Measurements from ENCODE around the gene RASGRP4.
"Not testable (repeated sequence)": the region's sequence is repeated elsewhere in the genome, so short reads cannot be mapped to it uniquely, and the experiment has no call there.

The RASGRP4 gene

DNA sequence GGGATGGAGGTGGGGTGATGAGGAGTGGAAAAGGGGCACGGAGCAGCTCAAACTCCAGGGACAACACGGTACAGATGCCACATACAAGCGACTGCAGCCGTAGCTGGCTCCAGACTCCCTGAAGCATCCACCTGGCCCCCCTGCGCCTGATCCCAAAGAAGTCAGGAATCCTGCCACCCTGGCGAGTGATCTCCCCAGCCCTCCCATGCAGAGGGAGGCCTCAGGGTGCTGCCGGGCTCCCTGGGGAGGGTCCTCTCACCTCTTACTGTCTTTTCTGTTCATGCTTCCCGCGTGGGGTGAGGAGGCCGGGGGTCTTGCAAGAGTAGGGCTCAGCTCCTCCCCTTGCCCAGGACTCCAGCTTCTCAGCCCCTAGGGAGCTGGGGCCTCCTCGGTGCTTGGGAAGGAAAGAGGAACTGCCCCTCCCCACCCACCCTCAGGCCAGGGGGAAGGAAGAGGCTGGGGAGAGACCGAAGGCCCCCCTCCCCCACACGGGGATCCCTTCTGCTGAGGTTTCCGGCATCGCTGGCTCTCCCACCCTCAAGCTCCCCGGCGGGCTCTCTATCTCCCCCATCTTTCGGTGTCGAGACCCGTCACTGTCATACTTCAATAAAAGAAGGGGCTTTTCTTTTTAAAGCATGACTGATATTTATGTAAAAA lies at the start of gene RASGRP4:
Gene RASGRP4 (minus strand): TSS at position 410 of the 657 bp plus-strand sequence. CDS start 128 bp downstream, at position 282.
- DNase-seq = no peak

- no peak for DNase-seq
Measured at GRCh38 chr19:38475176-38475575, 49.2 kb upstream of the RASGRP4 start.

DNA sequence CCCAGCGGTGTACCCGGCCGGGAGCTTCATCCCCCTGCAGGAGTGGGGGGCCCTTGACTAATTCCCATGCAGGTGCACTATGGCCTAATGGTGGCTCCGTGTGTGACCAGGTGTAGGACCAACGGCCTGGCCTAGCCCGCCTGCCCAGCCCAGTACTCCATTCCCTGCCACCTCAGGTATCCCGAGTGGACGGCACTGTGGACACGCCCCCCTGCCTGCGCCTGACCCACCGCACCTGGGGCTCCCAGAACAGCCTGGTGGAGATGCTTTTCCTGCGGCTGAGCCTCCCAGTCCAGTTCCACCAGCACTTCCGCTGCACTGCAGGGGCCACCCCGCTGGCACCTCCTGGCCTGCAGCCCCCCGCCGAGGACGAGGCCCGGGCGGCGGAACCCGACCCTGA lies 47.2 kb upstream of the RASGRP4 start:
- DNase-seq = no peak

DNA sequence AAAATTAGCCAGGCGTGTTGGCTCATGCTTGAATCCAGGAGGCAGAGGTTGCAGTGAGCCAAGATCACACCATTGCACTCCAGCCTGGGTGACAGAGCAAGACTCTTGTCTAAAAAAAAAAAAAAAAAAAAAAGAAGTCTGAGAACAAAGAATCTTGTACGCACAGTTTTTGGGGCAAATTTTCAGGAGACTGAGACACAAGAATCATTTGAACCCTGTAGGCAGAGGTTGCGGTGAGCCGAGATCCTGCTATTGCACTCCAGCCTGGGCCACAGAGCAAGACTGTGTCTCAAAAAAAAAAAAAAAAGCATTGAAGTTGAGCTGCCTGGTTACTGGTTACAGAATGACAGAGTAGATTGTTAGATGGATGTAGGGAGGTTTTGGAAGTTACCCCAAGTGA lies 46.7 kb upstream of the RASGRP4 start:
- not testable (repeated sequence) for DNase-seq

DNA sequence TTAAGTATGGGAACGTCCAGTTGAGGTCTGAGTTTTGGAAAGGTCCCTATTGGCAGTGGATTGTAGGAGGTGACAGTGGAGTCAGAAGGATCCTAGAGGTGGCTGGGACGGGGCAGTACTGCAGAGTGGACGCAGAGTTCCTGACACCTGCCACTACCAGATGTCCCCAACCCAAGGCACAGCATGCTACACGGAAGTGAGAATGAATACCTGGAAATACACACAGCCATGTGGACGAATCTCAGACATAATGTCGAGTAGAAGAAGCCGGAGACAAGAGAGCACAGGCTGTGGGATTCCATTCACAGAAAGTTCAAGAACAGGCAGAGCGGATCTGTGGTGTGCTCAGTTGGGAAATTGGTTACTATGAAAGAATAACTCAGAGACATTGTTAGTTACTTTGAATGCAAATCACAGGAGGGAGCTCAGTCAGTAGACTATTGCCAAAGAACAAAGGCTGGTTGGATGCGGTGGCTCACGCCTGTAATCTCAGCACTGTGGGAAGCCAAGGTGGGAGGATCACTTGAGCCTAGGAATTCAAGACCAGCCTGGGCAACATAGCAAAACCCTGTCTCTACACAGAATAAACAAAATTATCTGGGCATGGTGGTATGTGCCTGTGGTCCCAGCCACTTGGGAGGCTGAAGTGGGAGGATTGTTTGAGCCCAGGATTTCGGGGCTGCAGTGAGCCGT lies 44.9 kb upstream of the RASGRP4 start:
- DNase-seq = no peak

DNA sequence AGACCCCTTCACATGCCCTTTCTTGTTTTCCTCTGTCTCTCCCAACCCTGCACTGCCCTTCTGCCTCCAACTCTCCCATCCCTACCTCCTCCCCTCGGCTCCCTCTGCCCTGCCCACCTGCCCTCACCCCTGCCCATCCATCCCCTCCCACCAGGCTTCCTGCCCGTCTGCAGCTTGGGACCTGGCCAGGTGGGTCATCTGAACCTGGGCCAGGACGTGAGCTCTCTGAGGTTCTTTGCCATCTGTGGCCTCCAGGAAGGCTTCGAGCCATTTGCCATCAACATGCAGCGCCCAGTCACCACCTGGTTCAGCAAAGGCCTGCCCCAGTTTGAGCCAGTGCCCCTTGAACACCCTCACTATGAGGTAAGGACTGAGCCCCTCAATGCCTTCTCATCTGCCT lies 43.1 kb upstream of the RASGRP4 start:
- no peak for DNase-seq

DNA sequence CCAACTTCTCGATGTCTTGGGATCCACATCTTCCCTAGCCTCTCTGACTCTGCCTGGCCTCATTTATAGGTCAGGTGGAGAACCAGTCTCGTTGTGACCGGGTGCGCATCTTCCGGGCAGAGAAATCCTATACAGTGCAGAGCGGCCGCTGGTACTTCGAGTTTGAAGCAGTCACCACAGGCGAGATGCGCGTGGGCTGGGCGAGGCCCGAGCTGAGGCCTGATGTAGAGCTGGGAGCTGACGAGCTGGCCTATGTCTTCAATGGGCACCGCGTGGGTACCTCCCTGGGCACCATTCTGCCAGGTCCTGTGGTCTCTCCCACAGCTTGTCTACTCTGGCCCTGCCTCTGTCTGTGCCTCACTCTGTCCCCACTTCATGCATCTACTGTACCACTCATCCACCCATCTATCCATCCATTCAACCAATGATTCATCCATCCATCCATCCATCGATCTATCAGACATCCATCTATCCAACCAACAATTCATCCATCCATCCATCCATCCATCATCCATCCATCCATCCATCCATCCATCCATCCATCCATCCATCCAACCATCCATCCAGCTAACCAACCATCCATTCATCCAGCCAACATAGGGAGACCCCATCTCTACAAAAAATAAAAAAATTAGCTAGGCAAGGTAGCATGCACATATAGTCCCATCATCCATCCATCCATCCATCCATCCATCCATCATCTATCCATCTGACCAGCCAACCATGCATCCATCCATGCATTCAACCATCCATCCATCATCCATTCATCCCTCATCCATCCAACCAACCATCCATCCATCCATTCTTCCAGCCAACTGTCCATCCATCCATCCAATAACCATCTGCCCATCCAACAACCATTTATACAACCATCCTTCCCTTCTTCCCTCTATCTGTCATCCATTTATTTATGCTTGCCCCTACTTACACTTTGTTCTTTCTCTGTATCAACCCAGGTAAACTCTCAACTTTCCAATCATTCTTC lies 41.8 kb upstream of the RASGRP4 start:
- no peak for DNase-seq

DNA sequence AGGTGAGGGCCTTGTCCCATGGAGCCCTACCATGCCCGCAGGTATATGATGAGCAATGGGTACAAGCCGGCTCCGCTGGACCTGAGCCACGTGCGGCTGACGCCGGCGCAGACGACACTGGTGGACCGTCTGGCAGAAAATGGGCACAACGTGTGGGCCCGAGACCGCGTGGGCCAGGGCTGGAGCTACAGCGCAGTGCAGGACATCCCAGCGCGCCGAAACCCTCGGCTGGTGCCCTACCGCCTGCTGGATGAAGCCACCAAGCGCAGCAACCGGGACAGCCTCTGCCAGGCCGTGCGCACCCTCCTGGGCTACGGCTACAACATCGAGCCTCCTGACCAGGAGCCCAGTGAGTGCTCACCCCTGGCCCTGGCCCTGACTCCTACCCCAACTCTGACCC lies 40.0 kb upstream of the RASGRP4 start:
- no peak for DNase-seq

DNA sequence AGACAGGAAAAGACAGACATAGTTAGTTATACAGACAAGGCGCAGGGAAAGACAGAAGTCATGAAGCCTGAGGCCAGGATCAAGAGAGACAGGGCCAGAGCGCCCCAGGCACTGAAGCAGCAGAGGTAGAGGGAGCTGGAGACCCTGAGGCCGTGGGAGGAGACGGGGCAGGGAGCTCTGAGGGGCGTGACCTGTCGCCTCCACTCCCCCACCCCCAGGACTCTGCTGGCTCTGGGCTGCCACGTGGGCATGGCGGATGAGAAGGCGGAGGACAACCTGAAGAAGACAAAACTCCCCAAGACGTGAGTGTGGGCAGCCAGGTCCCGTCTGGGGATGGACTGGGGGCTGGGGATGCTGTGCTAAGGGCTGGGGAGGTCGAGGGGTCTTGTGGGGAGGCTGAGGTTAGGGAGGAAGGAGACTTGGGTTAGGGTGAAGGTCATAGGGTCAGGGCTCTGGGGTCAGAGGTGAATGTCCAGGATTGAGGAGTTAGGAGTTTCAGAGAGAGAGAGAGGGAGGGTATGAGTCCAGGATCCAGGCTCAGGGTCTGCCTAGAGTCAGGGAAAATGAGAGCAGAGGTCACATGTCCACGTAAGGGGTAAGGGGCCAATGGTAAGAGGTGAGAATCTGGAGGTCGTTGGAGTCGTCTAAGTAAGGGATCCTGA lies 38.5 kb upstream of the RASGRP4 start:
- DNase-seq = no peak

GRCh38 chr19:38463365-38463764 lies 37.3 kb upstream of the RASGRP4 start:
- DNase-seq = no peak

- DNase-seq = no peak
Measured at GRCh38 chr19:38458991-38459390, 33.0 kb upstream of the RASGRP4 start.

- no peak for DNase-seq
Measured at GRCh38 chr19:38457690-38458405, 31.8 kb upstream of the RASGRP4 start.

DNA sequence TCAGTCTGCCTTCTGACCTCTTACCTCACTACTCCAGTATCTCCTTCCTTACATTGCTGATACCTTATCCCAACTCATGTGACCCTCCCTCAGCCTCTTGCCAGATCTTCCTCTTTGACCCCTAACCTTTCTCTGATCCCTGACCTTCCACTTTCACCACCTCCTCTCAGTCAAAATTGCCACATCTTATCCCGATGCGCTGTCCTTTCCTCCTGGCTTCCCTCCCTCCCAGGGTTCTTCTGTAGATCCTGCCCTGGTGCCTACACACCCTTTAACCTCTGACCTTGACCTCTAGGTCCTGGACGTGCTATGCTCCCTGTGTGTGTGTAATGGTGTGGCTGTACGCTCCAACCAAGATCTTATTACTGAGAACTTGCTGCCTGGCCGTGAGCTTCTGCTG lies 31.2 kb upstream of the RASGRP4 start:
- no peak for DNase-seq

DNA sequence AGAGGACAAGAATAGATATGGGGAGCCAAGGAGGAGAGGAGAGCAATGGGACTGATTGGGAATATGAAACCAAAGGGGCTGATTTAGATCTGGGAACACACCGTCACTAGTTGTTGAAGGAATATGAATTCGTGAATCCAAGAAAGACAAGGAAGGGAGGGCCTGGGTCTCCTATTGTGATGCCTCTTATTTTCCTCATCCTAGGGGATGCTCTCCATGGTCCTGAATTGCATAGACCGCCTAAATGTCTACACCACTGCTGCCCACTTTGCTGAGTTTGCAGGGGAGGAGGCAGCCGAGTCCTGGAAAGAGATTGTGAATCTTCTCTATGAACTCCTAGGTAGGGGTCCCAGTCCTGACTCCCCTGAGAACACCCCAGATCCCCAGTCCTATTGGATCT lies 29.0 kb upstream of the RASGRP4 start:
- DNase-seq = no peak

- no peak for DNase-seq
Measured at GRCh38 chr19:38453596-38453995, 27.6 kb upstream of the RASGRP4 start.

- no peak for DNase-seq
Measured at GRCh38 chr19:38452430-38453366, 26.7 kb upstream of the RASGRP4 start.

GRCh38 chr19:38451629-38452028 lies 25.6 kb upstream of the RASGRP4 start:
- DNase-seq = no peak

DNA sequence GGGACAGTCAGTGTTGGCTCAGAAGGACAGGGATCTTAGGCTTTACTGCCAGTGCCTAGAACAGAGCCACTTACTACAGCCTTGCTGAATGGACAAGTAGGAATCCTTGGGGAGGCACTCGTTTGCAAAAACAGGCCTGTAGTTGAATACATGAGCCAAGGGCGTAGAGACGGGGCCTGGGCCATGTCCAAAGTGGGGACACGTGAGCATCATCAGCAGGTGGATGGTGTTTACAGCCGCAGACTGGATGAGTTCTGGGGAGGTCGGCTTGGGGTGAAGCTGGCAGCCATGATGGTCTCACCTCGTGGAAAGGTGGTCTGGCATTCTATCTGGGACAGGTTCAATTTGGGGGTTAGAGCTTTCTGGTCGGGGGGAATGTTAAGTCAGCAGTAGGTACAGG lies 25.0 kb upstream of the RASGRP4 start:
- DNase-seq = no peak

DNA sequence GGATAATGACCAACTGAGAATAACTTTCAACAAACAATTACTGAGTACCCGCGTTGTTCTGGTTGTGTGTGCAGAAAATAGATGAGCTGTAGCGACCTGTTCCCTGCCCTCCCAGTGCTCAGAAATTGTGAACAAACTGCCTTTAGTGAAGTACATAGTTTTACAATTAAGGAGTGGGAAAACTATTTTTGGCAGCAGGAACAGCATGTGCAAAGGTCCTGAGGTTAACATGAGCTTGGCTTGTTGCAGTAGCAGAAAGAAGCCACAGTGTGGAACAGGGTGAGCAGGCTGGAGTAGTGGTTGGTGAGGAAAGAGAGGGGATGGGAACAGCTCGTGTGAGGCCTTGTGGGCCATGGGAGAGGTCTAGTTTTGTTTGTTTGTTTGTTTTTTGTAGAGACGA lies 23.5 kb upstream of the RASGRP4 start:
- no peak for DNase-seq

GRCh38 chr19:38448225-38448624 lies 22.2 kb upstream of the RASGRP4 start:
- DNase-seq = no peak

- no peak for DNase-seq
Measured at GRCh38 chr19:38445362-38445761, 19.3 kb upstream of the RASGRP4 start.
